ENCODE results near the gene HRH3. TPM values are rescaled to one million over a fixed set of nuclear protein-coding genes. Genes with fewer than 3 reads are reported as not detected.

The HRH3 gene
- total RNA-seq, 3 donors from 2014 or later (not counting 1 experiment from before 2014, with no cell fraction given): not detected

GRCh38 chr20:62179162-62179504 is 40.9 kb downstream of the HRH3 start:
- TF ChIP-seq CTCF (IDR thresholded peaks at IDR 0.05): no peak
- no peaks in the 10 kb centered on the region for H3K9me3 Mint-ChIP-seq
- no peaks in the 10 kb centered on the region for H3K9me3 ChIP-seq (ENCODE audit: control insufficient read depth, insufficient read depth, low read length)
- no peak overlapping the region for H3K4me3 ChIP-seq (ENCODE audit: low read length)
- no peaks in the 10 kb centered on the region for H3K36me3 Mint-ChIP-seq
- WGBS (ENCODE audit: insufficient coverage): over 99% methylated on average over 14 of the region's 14 CpGs
- H3K4me1 ChIP-seq (ENCODE audit: control insufficient read depth, insufficient read depth, low read length): peaks cover 10% of the 10 kb centered on the region
- no peak overlapping the region for H3K4me3 Mint-ChIP-seq
- intact Hi-C loops (cut with micrococcal nuclease): no loop called here
- no peak overlapping the region for H3K27ac Mint-ChIP-seq
- H3K27ac ChIP-seq (ENCODE audit: low read length): no peak overlapping the region
- H3K27me3 Mint-ChIP-seq (ENCODE audit: low read depth in 2 of 2): no peaks in the 10 kb centered on the region
- peaks cover 14 to 18% of the 10 kb centered on the region in 2 donors for H3K4me1 Mint-ChIP-seq
- H3K36me3 ChIP-seq (ENCODE audit: control insufficient read depth, insufficient read depth, low read length): peaks cover 2% of the 10 kb centered on the region
- DNase-seq (no peak), ATAC-seq (no peak)
- no peaks in the 10 kb centered on the region for H3K27me3 ChIP-seq (ENCODE audit: control insufficient read depth, insufficient read depth, low read length)

GRCh38 chr20:62178316-62179161 is 41.5 kb downstream of the HRH3 start:
- DNase-seq (no peak), ATAC-seq (no peak)
- H3K27ac Mint-ChIP-seq: no peak overlapping the region
- H3K27me3 Mint-ChIP-seq (ENCODE audit: low read depth in 2 of 2): no peaks in the 10 kb centered on the region
- H3K4me3 Mint-ChIP-seq: no peak overlapping the region
- Histone ChIP-seq H3K27me3 (ENCODE audit: control insufficient read depth, insufficient read depth, low read length) (no peaks in the 10 kb centered on the region), H3K36me3 (ENCODE audit: control insufficient read depth, insufficient read depth, low read length) (peaks cover 2% of the 10 kb centered on the region), H3K4me1 (ENCODE audit: control insufficient read depth, insufficient read depth, low read length) (peaks cover 4% of the 10 kb centered on the region), H3K27ac (ENCODE audit: low read length) (no peak overlapping the region), H3K4me3 (ENCODE audit: low read length) (no peak overlapping the region), H3K9me3 (ENCODE audit: control insufficient read depth, insufficient read depth, low read length) (no peaks in the 10 kb centered on the region)
- H3K9me3 Mint-ChIP-seq: no peaks in the 10 kb centered on the region
- H3K36me3 Mint-ChIP-seq: no peaks in the 10 kb centered on the region
- intact Hi-C loops (cut with micrococcal nuclease): no loop called here
- H3K4me1 Mint-ChIP-seq: peaks cover 11 to 12% of the 10 kb centered on the region in 2 donors
- TF ChIP-seq CTCF (IDR thresholded peaks at IDR 0.05): no peak
- WGBS (ENCODE audit: insufficient coverage): 95% methylated on average over 14 of the region's 19 CpGs

- ATAC-seq (no peak), DNase-seq (no peak)
- 99% methylated on average over 9 of the region's 9 CpGs for WGBS (ENCODE audit: insufficient coverage)
- no peak overlapping the region for H3K4me3 Mint-ChIP-seq
- H3K27ac Mint-ChIP-seq: no peak overlapping the region
- no peaks in the 10 kb centered on the region for H3K36me3 Mint-ChIP-seq
- Histone ChIP-seq H3K4me1 (ENCODE audit: control insufficient read depth, insufficient read depth, low read length) (no peaks in the 10 kb centered on the region), H3K27ac (ENCODE audit: low read length) (no peak overlapping the region), H3K9me3 (ENCODE audit: control insufficient read depth, insufficient read depth, low read length) (no peaks in the 10 kb centered on the region), H3K36me3 (ENCODE audit: control insufficient read depth, insufficient read depth, low read length) (peaks cover 2% of the 10 kb centered on the region), H3K27me3 (ENCODE audit: control insufficient read depth, insufficient read depth, low read length) (no peaks in the 10 kb centered on the region), H3K4me3 (ENCODE audit: low read length) (no peak overlapping the region)
- no peaks in the 10 kb centered on the region for H3K9me3 Mint-ChIP-seq
- peaks cover 7% of the 10 kb centered on the region in 2 donors for H3K4me1 Mint-ChIP-seq
- intact Hi-C loops (cut with micrococcal nuclease): no loop called here
- H3K27me3 Mint-ChIP-seq (ENCODE audit: low read depth in 2 of 2): no peaks in the 10 kb centered on the region
- TF ChIP-seq CTCF (IDR thresholded peaks at IDR 0.05): no peak
These were observed 42.8 kb downstream of the HRH3 start for GRCh38 chr20:62177307-62177706.

GRCh38 chr20:62176866-62177265 is 43.2 kb downstream of the HRH3 start:
- intact Hi-C loops (cut with micrococcal nuclease): no loop called here
- Histone ChIP-seq H3K4me1 (ENCODE audit: control insufficient read depth, insufficient read depth, low read length) (no peaks in the 10 kb centered on the region), H3K27ac (ENCODE audit: low read length) (no peak overlapping the region), H3K36me3 (ENCODE audit: control insufficient read depth, insufficient read depth, low read length) (peaks cover 2% of the 10 kb centered on the region), H3K4me3 (ENCODE audit: low read length) (no peak overlapping the region), H3K9me3 (ENCODE audit: control insufficient read depth, insufficient read depth, low read length) (no peaks in the 10 kb centered on the region), H3K27me3 (ENCODE audit: control insufficient read depth, insufficient read depth, low read length) (no peaks in the 10 kb centered on the region)
- Mint-ChIP-seq H3K4me3 (no peak overlapping the region), H3K36me3 (no peaks in the 10 kb centered on the region), H3K27ac (no peak overlapping the region), H3K4me1 (peaks cover 3% of the 10 kb centered on the region in 2 donors), H3K27me3 (ENCODE audit: low read depth in 2 of 2) (no peaks in the 10 kb centered on the region), H3K9me3 (no peaks in the 10 kb centered on the region)
- TF ChIP-seq CTCF (IDR thresholded peaks at IDR 0.05): no peak
- ATAC-seq (no peak), DNase-seq (no peak)
- 97% methylated on average over 15 of the region's 15 CpGs for WGBS (ENCODE audit: insufficient coverage)

All from natural killer cell (primary cell).